HG03432 (cell line): ENCODE measurements around the gene CDX2.
"Not testable (repeated sequence)": the region's sequence is repeated elsewhere in the genome, so short reads cannot be mapped to it uniquely, and the experiment has no call there.

ENCODE experiments used
- ATAC-seq: cut with Tn5 transposase; IDR thresholded peaks from one replicate; pipeline ENCODE4 v1.9.1; 2021; ENCODE audit warnings: mild to moderate bottlenecking, moderate library complexity; ENCODE audit not compliant: unreplicated experiment

The CDX2 gene

DNA sequence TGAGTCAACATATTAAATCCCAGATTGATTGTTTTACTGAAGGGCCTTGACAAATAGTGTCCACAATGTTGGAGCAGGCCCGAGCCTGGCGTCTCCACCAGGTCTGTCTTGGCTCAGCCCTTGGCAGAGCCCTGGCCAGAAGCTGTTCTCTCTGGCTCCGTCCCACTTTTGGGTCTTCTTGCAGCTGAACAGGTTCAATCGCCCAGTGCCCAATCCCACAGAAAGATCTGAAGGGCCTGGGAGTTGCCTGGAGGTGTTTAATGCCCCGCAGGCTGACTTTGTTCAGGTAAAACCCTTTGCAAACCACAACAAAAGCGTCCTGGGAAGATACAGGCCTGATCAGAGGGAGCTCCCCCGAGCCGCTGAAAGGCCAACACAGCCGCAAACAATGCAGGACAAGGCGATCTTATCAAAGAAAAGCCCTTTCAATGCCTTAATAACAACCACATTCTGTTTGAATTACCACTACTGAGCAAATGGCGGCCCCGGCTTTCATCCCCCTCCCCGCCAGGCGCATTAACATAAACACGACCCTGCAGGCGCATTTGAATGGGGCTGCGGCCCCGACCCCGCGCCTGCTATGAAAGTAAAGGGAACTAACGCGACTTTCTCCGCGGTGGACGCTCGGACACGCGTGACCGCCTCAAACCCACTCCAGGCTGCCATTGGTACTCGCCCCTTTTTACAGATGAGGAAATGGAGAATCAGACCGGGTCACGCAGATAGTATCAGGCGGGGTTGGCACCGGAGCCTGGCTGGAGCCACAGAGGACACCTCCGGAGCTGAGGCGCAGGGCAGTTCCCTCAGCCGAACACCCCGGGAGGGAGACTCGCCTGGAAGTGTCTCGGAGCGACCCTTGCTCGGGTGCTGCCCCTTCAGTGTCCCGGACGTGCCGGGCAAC is 3.1 kb downstream of the CDX2 start:
- no peak for ATAC-seq

DNA sequence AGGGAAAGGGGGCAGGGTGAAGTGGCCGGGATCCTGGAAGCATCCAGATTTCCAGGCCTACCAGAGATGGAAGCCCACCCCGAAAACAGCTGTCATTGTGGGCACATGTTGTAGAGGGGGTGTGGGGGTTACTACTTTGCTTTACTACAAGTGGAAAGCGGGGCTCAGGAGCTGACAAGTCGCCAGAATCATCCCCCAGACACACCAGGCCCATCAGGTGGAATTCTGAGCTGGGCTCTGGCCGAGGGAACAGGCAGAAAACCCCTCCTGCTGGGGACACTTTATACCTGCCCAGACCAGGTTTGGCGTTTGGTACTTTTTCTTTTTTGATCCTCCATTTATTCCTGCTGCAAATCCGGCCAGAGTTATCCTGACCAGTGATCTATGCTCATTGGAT is 3.8 kb downstream of the CDX2 start:
- ATAC-seq: no peak

DNA sequence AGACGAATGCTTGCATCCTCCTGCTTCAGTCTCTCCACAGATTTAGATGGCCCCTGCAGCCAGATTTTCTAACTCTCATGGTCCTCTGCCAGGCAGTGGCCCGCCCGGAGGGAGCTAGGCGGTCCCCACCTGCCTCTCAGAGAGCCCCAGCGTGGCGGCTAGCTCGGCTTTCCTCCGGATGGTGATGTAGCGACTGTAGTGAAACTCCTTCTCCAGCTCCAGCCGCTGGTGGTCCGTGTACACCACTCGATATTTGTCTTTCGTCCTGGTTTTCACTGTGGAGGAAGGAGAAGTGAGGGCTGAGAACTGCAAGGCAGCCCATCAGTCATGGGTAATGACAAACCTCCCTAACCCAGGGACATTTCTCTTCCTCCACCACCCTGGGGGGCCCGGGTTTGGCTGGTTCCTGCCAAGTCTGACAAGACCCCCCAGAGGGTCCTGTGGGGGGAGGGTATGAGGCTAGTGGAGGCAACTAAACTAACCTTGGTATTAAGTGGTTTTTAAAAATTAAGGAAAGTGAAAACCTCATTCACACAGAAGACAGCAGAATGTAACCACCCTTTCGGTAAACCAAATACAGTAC is 4.3 kb downstream of the CDX2 start:
- no peak for ATAC-seq

DNA sequence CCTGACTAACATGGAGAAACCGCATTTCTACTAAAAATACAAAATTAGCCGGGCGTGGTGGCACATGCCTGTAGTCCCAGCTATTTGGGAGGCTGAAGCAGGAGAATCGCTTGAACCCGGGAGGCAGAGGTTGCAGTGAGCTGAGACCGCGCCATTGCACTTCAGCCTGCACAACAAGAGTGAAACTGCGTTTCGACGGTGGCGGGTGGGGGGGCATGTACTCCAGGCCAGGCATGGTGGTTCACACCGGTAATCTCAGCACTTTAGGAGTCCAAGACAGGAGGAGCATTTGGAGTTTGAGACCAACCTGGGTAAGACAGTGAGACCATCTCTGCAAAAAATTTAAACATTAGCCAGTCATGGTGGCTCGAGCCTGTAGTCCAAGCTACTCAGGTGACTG is 4.9 kb downstream of the CDX2 start:
- ATAC-seq: not testable (repeated sequence)

DNA sequence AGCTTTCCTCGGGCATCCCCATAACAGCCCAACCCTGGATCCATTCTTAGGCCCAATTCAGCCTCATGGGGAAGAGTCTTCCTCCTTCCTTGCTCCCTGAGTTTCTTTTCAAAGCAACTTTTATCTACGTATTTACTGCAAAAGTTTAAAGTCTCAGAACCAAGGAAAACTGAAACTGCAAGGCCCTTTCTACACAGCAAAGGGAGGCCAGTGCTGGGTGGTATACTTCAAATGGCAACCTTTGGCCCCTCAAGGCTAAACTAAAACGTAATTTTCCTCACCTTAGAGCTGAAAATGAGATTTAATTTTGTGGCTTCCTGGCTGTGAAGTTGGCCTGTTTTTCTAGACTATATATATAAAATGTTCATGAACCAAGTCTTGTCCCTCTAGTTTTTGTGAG is 5.6 kb downstream of the CDX2 start:
- no peak for ATAC-seq

DNA sequence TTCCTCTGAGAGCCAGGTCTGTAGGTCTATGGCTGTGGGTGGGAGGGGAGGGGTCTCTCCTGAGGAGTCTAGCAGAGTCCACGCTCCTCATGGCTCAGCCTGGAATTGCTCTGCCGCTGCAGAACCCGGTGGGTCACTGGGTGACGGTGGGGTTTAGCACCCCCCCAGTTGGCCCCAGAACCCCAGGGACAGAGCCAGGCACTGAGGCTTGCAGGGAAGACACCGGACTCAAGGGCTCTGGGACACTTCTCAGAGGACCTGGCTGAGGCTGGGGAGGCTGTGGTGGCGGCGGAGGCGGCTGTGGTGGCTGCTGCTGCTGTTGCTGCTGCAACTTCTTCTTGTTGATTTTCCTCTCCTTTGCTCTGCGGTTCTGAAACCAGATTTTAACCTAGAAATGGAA is 6.1 kb downstream of the CDX2 start:
- no peak for ATAC-seq

DNA sequence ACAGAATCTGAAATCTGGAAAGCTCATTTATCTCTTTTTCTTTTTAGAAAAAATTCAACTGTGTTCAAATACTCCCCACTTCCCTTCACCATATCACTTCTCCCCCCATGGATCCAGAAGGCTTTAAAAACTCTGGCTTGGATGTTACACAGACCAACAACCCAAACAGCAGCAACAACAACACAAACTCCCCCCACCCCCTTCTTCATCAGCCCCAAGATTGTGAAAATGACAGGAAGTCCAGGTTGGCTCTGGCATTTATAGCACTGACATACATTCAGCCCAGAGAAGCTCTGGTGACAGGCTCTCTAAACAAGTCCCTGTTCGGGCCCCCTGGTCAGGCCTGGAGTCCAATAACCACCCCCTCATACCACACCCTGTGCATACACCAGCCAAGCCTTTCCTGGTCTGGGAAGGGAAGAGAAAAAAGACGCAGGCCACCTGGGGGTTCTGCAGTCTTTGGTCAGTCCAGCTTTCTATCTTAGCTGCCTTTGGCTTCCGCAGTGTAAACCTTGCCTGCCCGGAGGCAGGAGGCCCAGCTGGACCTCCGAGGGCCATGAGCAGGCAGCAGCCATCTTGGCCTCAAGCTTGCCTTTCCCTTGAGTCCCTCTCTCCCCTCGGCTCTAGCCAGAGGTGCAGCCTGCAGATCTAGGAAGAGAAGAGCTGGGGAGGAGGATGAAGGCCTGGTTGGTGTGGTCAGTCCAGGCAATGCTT is 6.8 kb downstream of the CDX2 start:
- ATAC-seq: no peak

DNA sequence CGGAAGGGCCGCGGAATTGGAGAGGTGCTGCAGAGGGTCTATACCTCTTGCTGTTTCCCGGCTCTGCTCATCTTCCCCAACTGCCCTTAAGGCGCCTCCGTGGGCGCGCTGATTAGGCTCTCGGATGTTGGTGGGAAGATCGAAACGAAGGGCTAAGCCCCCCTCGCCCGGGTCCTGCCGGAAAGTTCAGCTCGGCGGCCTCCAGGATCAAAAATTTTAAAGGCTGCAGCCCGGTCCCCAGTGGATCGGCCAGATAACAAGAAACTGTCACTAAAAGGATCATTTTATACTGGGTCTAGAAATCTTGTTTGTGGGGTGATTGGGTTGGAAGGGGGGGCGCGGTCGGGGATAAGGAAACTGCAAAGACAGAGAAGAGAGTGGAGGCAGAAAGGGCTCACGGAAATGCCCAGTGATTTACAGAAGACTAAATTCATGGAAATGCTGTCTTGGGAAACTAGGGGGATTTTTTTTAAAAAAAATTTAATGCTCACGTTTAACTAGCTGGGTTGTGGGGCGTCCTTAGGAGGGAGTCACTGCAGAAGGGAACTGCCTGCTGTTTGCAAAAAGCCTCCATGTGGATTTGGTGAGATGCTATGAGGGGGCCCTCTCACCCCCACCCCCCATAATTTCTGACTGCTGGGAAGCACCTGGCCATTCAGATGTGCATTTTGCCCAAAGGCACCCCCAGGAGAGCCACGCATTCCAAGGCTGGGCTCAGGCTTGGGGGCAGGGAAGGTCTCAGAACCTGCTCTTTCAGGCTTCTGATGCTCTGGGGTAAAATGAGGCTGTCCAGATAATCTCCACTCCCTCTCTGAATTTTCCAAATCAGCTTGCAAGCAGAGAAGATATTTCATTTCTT is 7.7 kb downstream of the CDX2 start:
- ATAC-seq: no peak

DNA sequence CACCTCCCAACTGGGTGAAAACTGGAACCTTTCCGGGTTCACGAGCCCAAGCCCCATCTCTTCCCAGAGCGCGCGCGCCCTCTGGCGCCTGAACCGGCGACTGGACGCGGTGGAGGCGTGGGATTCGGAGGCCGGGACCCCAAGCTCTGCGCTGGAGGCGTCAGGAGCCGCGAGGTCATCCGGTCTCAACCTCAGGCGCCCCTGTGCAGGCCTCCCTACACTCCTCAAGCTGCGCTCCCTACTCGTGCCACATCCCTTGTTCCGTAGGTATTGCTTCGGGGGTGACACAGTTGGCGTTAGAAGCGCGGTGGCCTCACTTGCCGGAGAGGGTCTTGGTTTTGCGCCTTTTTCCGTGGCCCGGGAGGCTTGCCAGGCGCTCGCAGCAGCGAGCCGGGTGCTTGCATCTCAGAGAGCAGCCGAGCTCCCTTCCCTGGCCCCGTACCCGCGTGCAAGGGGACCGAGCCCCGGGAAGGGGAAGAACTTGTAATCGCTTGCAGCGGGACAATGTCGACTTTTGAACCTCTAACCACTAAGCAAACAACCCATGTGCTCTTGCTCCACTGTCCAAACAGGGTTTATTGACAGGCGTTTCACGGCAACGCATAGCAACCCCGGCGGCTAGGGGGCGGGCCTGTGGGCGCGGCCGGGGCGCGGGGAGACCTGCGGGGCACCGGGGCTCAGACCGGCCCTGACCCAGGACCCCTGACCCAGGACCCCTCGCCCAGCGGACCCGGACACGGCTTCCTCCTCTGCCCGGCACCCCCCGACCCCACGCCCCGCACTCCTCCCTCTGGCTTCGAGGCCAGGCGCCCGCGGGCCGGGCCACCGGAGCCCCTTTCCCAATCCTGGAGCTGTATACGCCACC is 8.5 kb downstream of the CDX2 start:
- no peak for ATAC-seq

DNA sequence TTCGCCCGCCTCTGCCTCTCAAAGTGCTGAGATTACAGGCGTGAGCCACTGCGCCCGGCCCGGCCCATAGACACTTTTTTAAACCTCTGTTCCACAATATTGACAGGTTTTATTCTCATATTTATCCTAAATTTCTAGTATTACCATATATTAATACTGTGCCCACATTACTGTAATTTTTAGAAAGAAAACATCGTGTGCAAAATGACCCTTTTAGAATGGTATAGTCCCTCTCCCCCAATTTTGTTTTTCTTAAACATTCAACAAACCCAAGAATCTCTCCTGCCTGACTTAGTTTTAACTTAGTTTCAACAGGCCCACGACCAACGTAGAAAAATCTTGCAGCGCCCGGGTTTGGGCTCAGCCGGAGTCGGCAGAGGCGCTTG is 9.1 kb downstream of the CDX2 start:
- no peak for ATAC-seq

DNA sequence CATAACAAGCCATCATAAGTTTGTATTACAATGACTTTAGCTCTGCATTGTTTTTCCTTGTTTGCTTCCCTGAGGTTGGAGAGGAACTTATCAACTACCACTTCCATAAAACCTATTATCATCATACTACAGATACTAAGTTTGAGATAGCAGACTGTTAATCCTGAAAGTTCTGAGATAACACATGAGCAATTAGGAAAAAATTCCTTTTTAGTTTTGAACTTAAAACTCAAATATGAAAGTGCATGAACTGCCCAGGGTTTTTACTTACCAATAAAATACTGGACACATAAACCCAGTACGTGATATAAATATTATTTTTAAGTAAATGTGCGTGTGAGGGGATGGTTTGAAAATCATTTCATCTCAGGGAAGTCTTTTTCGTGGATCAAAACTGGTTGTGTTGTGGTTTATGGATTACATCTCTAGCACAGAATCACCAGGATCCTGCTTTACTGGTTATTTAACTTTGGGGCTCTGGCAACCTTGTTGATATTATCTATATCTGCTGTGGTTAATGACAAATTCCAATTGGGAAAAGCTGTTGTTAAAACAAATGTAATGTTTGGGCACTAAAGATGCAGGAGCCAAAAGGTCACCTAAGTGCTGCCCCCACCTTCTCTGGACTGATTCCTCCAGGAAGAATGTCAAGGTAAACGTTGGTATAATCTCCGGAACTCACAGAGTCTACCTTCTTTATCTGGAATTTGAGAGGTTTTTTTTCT is 12.4 kb downstream of the CDX2 start:
- no peak for ATAC-seq

DNA sequence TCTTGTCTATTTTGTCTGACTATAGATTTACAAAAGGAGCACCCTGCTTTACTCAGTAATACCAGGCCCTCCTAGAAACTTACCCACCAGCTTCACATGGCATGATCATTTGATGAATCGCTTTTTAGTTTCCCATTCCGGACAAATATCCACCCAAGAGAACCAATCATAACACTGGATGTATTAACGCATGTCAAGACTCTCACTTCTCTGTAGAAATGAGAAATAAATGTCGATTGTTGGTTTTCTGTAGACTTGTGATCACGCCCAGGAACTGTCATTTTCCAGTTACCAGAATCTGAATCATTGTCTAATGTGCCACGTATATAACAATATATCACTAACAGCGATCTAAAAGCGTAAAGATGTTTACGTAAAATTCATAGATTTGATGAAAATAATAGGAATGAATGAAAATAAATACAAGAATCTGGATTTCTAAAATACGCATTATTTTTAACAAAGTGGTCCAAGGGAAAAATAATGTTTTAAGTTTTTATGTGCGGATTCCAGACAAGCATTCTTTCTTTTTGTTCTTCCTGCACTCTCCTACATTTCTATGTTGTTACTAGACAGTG is 14.0 kb downstream of the CDX2 start:
- ATAC-seq: no peak

DNA sequence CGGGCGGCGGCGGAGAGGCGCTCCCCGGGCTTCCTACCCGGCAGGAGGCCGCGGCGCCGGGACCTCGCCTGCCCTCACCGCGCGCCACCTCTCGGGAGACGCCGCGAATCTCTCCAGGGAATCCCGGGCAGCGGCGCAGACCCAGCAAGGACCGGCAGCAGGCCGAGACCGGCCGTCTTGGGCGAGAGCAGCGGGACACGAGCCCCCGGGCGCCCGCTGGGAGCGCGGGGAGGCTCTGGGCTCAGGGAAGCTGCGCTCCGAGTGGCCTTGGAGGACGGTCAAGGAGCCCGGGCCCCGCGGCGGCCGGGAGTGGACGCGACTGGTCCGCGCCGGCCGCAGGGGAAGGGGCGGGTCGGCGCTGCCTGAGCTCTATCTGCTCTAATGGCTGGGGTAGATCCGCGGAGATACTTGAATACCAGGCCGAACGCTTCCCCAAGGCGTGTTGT is 14.7 kb downstream of the CDX2 start:
- ATAC-seq: peak; percentile 32

DNA sequence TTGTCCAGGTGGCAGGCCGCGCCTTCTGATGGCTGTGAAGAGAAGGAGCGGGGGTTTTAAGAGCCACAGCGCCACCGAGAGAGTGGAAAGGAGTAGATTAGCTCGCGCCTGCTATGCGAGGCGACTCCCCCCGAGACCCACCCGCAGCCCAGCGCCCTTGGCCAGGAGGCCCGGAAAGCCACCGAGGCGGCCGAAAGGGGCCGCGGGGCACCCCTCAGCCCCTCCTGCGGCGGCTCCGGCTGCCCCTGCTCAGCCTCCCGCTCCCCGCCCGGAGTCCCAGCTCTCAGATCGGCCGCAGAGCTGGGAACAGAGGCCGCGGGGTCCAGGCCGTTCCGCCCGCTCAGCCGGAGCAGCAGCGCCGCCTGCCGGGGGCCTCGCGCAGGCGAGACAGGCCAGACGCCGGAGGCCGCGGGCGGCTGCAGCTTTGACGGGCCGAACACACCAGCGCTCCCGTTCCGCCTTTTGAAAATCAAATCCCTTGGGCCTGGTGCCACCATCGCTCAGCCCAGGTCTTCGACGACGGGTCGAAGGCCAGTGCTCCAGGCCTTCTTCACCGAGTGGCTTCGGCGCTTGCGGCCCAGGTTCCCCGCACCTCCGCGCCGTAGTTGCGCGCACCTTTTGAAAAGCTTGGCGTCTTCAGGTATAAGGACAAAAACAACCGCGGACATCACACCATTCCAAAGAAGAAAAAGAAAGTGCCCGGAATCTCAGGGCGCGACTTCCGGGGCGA is 15.3 kb downstream of the CDX2 start:
- peak; percentile 94 for ATAC-seq

DNA sequence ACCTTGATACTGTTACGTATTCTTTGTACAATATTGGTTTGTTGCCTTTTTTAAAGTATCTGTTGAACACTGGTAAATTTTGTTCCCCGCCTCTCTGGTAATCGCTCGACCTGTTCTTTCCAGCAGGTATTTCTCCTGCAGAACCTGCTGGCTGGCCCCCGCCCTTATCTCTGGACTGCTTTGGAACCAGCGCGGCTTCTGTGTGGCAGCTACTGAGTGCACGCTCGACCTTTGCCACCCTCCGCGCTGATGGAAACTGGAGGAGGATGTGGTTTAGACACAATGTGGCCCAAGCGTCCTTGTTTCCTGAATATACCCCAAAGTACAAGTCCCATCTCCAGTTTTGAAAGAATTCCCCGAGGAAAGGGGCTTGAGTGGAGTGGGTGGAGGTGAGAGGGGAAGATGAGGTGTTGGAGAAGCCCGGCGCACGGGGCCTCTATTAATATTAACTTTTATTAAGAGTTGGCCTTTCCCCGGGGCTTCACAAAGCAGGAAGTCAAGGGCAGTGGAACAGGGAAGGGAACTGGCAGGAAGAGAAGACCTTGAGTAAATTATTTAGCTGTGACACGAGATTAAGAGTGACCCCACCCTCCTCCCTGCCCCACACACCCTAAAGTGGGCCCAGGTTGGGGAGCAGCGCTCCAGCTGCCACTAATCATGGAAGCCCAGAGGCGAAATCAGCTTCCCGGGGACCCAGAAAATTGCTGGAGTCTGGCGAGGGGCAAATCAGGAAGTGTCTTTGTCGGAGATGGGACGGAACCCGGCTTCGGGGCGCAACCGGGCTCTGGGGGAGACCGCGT is 16.0 kb downstream of the CDX2 start:
- ATAC-seq: peak; percentile 14

DNA sequence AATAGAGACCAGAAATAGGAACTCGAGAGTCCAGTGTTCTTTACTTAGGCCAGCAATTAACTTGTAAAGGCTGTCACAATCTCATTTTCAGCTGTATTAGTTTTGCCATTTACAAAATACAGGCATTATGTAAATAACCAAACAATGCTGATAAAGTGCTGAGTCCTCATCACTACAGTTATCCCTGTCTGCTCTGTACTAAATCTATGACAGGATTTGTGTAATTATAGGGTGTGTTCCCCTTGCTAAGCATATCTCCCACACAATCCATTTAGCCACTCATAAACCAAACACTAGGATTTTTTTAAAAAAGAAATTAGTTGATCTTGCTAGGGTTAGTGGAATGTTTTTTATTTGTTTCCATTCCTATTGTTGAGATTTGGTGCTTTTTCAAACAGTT is 26.1 kb downstream of the CDX2 start:
- ATAC-seq: no peak

DNA sequence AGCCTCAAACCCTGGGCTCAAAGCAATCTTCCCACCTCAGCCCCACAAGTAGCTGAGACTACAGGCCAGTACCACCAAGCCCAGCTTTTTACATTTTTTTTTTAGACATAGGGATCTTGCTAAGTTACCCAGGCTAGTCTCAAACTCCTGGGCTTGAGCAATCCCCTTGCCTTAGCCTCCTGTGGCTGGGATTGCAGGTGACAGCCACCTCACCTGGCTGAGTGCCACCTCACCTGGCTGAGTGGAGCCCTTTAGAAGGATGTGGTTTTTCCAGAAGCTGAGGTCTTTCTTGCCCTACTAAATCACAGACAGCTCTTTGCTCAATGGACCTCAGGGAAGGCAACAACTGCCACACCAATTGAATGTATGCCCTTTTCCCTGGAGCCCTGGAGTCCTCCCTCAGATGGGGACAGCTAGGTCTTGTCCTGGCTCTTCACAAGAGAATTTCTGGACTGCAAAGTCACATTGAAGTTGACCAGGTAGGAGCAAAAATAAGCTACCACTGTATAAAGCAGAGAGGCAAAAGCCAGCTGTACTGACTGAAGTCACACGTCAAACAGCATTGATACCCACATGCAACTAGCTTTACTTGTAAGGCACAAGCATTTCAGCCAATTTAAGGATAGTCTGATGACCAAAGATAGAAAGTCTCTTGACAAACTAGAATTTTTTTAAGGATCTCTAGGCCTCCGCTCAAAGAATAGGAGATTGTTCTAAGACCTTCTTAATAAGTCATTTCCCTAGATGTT is 35.4 kb downstream of the CDX2 start:
- ATAC-seq: no peak
